ENCODE results near the gene TMEM19.
A peak's percentile ranks its signal among the peaks of the same experiment; 100 is the strongest.

Gene TMEM19

DNA sequence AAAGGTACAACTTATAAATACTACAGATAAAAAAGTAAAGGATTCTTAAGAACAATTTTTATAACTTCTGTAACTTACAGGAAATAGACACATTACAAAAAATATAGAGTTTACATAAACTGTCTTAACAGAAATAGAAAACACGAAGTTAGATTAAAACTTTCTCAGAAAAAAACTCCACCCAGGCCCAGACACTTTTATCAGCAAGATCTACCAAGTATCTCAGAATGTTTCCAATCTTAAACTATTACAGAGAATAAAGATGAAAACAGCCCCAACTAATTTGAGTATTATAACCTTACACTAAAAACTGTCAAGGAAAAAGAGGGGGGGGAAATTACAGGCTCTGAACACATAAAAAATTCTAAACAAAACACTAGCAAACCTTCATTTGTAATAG, 30.4 kb upstream of the TMEM19 start:
- no peak for DNase-seq (ENCODE audit: low spot score)
- TF ChIP-seq, protein P1, sequence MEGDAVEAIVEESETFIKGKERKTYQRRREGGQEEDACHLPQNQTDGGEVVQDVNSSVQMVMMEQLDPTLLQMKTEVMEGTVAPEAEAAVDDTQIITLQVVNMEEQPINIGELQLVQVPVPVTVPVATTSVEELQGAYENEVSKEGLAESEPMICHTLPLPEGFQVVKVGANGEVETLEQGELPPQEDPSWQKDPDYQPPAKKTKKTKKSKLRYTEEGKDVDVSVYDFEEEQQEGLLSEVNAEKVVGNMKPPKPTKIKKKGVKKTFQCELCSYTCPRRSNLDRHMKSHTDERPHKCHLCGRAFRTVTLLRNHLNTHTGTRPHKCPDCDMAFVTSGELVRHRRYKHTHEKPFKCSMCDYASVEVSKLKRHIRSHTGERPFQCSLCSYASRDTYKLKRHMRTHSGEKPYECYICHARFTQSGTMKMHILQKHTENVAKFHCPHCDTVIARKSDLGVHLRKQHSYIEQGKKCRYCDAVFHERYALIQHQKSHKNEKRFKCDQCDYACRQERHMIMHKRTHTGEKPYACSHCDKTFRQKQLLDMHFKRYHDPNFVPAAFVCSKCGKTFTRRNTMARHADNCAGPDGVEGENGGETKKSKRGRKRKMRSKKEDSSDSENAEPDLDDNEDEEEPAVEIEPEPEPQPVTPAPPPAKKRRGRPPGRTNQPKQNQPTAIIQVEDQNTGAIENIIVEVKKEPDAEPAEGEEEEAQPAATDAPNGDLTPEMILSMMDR (IDR thresholded peaks at IDR 0.05; ENCODE audit: extremely low read depth, missing control alignments) = no peak

DNA sequence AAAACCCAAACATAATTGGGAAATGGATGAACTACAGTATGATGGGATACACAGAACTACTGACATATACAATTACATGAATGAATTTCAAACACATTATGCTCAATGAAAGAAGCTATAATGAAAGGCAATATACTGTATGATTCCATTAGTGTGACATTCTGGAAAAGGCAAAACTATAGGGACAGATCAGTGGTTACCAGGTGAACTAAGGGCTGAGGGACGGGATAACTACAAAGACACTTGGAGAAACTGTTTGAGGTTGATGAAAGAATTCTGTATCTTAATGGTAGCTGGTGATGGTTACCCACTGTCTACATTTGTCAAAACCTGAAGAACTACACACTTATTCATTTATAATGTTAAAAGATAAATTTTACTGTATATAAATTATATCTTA, 30.0 kb upstream of the TMEM19 start:
- DNase-seq (ENCODE audit: low spot score) = no peak
- TF ChIP-seq, protein P1 (IDR thresholded peaks at IDR 0.05; ENCODE audit: extremely low read depth, missing control alignments) = no peak

DNA sequence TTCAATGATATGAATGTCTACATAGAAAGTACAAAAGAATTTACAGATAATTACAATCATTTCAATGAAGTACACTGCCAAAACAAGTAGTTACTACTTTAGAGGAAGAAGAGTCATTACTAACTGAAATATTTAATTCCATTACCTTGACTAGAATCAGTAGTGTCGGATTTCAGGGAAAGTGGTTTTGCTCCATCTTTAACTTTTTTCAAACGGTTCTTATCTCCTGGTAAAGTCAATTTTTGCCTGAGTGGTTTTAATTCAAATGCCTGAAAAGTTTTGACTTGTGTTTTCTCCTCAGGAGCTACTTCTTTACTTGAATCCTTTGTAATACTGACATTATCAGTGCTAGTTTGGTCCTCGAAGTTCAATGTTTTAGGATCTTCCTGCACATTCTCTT, 29.1 kb upstream of the TMEM19 start:
- TF ChIP-seq, protein P1 (IDR thresholded peaks at IDR 0.05; ENCODE audit: extremely low read depth, missing control alignments) = no peak
- no peak for DNase-seq (ENCODE audit: low spot score)

- DNase-seq (ENCODE audit: low spot score) = no peak
- TF ChIP-seq, protein P1 (IDR thresholded peaks at IDR 0.05; ENCODE audit: extremely low read depth, missing control alignments) = no peak
Observed at GRCh38 chr12:71661977-71662530, 23.8 kb upstream of the TMEM19 start.

- peak; percentile 32 for DNase-seq (ENCODE audit: low spot score)
- TF ChIP-seq, protein P1 (IDR thresholded peaks at IDR 0.05; ENCODE audit: extremely low read depth, missing control alignments) = no peak
Observed at GRCh38 chr12:71662849-71663560, 22.9 kb upstream of the TMEM19 start.

GRCh38 chr12:71663561-71664410, 22.1 kb upstream of the TMEM19 start, which contains the start of the genes THAP2 and ZFC3H1:
THAP2 (plus strand) TSS chr12:71664301; CDS start chr12:71664510, 209 bp downstream.
ZFC3H1 (minus strand) TSS chr12:71663848; CDS start chr12:71663610, 238 bp downstream.
- DNase-seq (ENCODE audit: low spot score) = peak; percentile 85
- TF ChIP-seq, protein P1 (IDR thresholded peaks at IDR 0.05; ENCODE audit: extremely low read depth, missing control alignments) = no peak
